Measurements from ENCODE around the gene CDH4.

The CDH4 gene

DNA sequence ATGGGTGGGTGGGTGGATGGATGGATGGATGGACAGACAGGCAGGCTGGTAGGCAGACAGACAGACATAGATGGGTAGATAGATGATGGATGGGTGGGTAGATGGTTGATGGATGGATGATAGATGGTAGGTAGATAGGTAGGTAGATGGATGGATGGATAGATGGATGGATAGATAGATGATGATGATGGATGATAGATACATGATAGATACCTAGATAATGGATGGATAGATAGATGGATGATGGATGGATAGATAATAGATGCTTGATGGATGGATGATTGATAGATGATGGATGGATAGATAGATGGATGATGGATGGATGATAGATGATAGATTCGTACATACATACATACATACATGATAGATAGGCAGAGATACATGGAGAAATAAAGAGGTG is 368.1 kb downstream of the CDH4 start:
- Histone ChIP-seq H3K27ac (ENCODE audit: extremely low read depth, low read depth, low read length) (no peak overlapping the region), H3K9me3 (ENCODE audit: control insufficient read depth, insufficient read depth, low read depth, low read length) (no peaks in the 10 kb centered on the region), H3K4me1 (ENCODE audit: control insufficient read depth, insufficient read depth, low read length) (no peaks in the 10 kb centered on the region), H3K36me3 (ENCODE audit: control insufficient read depth in 2 of 2, insufficient read depth in 1 of 2, low read length in 2 of 2) (no peaks in the 10 kb centered on the region), H3K4me3 (ENCODE audit: low read depth, low read length) (no peak overlapping the region)
- TF ChIP-seq ZBTB17 (tag by site-specific recombination; IDR thresholded peaks at IDR 0.05), result peak; percentile 54; the same call in 1 of the 2 replicates
- TF ChIP-seq ZNF585B (tag by site-specific recombination; IDR thresholded peaks at IDR 0.05), result no peak
- peak; percentile 70 for TF ChIP-seq ZNF366 (tag by site-specific recombination; conservative IDR thresholded peaks at IDR 0.05)
- ChIA-PET CTCF (no interaction called here), POLR2A (no interaction called here)

DNA sequence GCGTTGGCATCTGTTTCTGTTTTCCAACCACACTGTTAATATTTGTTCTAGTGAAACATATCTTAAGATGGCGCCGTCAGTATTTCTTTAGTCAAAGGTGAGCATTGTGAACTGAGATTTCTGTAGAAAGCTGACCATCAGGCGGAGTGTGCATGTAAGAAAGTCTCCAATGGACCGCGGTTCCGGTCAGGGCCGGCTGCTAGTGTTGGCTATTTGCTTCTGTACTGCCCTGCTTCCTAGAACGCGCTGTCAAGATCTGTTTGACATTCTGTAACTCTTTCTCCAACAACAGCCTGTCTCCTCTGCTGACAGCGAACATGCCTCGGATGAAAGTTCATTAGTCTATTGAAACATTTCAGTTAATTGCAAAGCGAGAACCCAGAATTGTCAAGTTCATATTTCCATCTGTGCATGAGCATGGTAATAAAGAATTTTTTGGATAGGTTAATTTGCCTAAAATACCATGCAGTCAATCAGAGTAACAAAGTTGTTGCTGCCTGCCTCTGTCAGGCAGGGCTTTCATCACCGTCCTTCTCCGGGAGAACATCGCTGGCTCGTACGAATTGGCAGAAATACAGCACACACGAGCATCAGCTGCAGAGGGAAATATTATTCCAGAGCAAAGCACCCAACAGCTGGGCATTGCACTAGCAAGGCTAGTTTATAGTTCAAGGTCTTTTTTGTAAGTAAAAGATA is 369.1 kb downstream of the CDH4 start:
- POLR2A ChIA-PET, result no interaction called here
- H3K4me1 ChIP-seq (ENCODE audit: control insufficient read depth, insufficient read depth, low read length), result no peaks in the 10 kb centered on the region
- no peaks in the 10 kb centered on the region for H3K36me3 ChIP-seq (ENCODE audit: control insufficient read depth in 2 of 2, insufficient read depth in 1 of 2, low read length in 2 of 2)
- no peak for TF ChIP-seq ZNF600 (tag by site-specific recombination; IDR thresholded peaks at IDR 0.05)
- TF ChIP-seq SCRT2 (tag by site-specific recombination; IDR thresholded peaks at IDR 0.05), result no peak
- TF ChIP-seq ZNF426 (tag by site-specific recombination; IDR thresholded peaks at IDR 0.05), result no peak
- no peak for TF ChIP-seq ZNF404 (tag by site-specific recombination; IDR thresholded peaks at IDR 0.05)
- TF ChIP-seq ZNF311 (tag by site-specific recombination; IDR thresholded peaks at IDR 0.05; ENCODE audit: borderline replicate concordance), result no peak
- TF ChIP-seq ZSCAN4 (tag by site-specific recombination; IDR thresholded peaks at IDR 0.05), result no peak
- TF ChIP-seq KLF16 (tag by site-specific recombination; IDR thresholded peaks at IDR 0.05), result no peak
- no peak for TF ChIP-seq RBAK (tag by site-specific recombination; IDR thresholded peaks at IDR 0.05)
- no peak for TF ChIP-seq KLF8 (tag by site-specific recombination; IDR thresholded peaks at IDR 0.05)
- TF ChIP-seq ZNF555 (tag by site-specific recombination; conservative IDR thresholded peaks at IDR 0.05), result no peak
- H3K9me3 ChIP-seq (ENCODE audit: control insufficient read depth, insufficient read depth, low read depth, low read length), result no peaks in the 10 kb centered on the region
- CTCF ChIA-PET, result no interaction called here
- H3K27ac ChIP-seq (ENCODE audit: extremely low read depth, low read depth, low read length), result no peak overlapping the region
- no peak overlapping the region for H3K4me3 ChIP-seq (ENCODE audit: low read depth, low read length)

DNA sequence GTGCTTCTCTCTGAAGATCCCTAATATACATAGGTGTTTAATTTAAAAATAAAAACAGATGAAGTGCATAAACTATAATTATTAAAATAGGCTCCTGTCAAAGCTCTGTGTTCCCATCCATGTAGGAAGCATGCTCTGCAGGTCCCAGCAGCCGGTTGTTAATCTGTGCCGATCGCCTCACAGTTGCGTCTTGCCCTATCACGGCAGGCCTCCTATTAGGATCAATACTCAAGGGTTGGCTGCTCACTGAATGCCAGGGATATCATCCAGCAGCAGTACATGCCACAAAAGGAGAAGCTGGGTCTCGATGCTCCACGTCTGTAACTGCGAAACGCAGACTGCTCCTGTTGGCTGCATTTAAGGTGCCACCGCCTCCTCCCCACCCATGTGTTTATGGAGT is 369.8 kb downstream of the CDH4 start:
- H3K9me3 ChIP-seq (ENCODE audit: control insufficient read depth, insufficient read depth, low read depth, low read length), result no peaks in the 10 kb centered on the region
- ChIA-PET POLR2A (no interaction called here), CTCF (no interaction called here)
- H3K4me3 ChIP-seq (ENCODE audit: low read depth, low read length), result no peak overlapping the region
- no peaks in the 10 kb centered on the region for H3K4me1 ChIP-seq (ENCODE audit: control insufficient read depth, insufficient read depth, low read length)
- TF ChIP-seq ZNF2 (tag by site-specific recombination; IDR thresholded peaks at IDR 0.05), result no peak
- no peaks in the 10 kb centered on the region for H3K36me3 ChIP-seq (ENCODE audit: control insufficient read depth in 2 of 2, insufficient read depth in 1 of 2, low read length in 2 of 2)
- H3K27ac ChIP-seq (ENCODE audit: extremely low read depth, low read depth, low read length), result no peak overlapping the region

DNA sequence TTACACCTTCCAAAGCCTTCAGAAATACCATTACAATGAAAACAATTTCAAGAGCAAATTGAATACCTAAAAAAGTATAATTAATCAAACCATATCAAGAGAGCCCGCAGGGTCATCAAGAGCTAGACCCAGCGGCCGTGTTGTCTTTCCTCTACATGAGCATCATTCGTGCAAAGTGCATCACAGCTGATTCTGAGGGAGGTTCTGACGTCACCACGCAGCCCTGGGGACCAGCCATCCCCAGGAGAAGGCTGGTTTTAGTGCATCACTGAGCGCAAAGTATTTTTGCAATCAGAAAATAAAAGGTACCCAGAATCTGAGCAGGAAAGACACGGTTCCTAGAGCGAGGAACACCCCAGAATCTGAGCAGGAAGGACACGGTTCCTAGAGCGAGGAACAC is 371.4 kb downstream of the CDH4 start:
- TF ChIP-seq GFI1B (tag by site-specific recombination; IDR thresholded peaks at IDR 0.05) (no peak), ZNF133 (tag by site-specific recombination; IDR thresholded peaks at IDR 0.05) (no peak), ZNF426 (tag by site-specific recombination; IDR thresholded peaks at IDR 0.05) (no peak), ZNF544 (tag by site-specific recombination; IDR thresholded peaks at IDR 0.05) (no peak), ZSCAN18 (tag by site-specific recombination; IDR thresholded peaks at IDR 0.05) (no peak), TRIM28 (IDR thresholded peaks at IDR 0.05; ENCODE audit: borderline replicate concordance, low read length) (no peak), ZFHX2 (tag by site-specific recombination; conservative IDR thresholded peaks at IDR 0.05) (no peak), KLF10 (tag by site-specific recombination; IDR thresholded peaks at IDR 0.05) (no peak), ZNF146 (tag by site-specific recombination; IDR thresholded peaks at IDR 0.05) (no peak), ZNF324 (tag by site-specific recombination; IDR thresholded peaks at IDR 0.05) (no peak)
- TF ChIP-seq, protein P1, sequence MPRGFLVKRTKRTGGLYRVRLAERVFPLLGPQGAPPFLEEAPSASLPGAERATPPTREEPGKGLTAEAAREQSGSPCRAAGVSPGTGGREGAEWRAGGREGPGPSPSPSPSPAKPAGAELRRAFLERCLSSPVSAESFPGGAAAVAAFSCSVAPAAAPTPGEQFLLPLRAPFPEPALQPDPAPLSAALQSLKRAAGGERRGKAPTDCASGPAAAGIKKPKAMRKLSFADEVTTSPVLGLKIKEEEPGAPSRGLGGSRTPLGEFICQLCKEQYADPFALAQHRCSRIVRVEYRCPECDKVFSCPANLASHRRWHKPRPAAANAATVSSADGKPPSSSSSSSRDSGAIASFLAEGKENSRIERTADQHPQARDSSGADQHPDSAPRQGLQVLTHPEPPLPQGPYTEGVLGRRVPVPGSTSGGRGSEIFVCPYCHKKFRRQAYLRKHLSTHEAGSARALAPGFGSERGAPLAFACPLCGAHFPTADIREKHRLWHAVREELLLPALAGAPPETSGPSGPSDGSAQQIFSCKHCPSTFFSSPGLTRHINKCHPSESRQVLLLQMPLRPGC (tag by site-specific recombination; IDR thresholded peaks at IDR 0.05), result no peak
- CTCF ChIA-PET, result no interaction called here
- no peak overlapping the region for H3K4me3 ChIP-seq (ENCODE audit: low read depth, low read length)
- no peaks in the 10 kb centered on the region for H3K9me3 ChIP-seq (ENCODE audit: control insufficient read depth, insufficient read depth, low read depth, low read length)
- H3K36me3 ChIP-seq (ENCODE audit: control insufficient read depth in 2 of 2, insufficient read depth in 1 of 2, low read length in 2 of 2), result no peaks in the 10 kb centered on the region
- POLR2A ChIA-PET, result no interaction called here
- H3K27ac ChIP-seq (ENCODE audit: extremely low read depth, low read depth, low read length), result no peak overlapping the region
- H3K4me1 ChIP-seq (ENCODE audit: control insufficient read depth, insufficient read depth, low read length), result no peaks in the 10 kb centered on the region
